Smooth muscle cell (in vitro differentiated cells): Measurements from ENCODE around the gene PLEKHG4B. TPM values are rescaled to one million over a fixed set of nuclear protein-coding genes. Genes with fewer than 3 reads are reported as not detected.

Experiments used
- DNase-seq: peaks from one replicate; lab custom pipeline; 2025; ENCODE audit not compliant: unreplicated experiment; lab: John Stamatoyannopoulos, UW
- H2AFZ ChIP-seq: fragments of 200-600 bp; sonication (generic); 2 replicates; pipeline ENCODE4 v1.6.0; 2016; ENCODE audit warnings: antibody characterized with exemption, low read depth, mild to moderate bottlenecking
- H3F3A ChIP-seq: fragments of 200-600 bp; sonication (generic); 2 replicates; pipeline ENCODE4 v1.6.0; 2017; ENCODE audit warnings: antibody characterized with exemption, low read depth
- H3K27ac ChIP-seq: fragments of 200-600 bp; sonication (generic); 2 replicates; pipeline ENCODE4 v1.5.1; 2016; ENCODE audit warnings: low read depth, mild to moderate bottlenecking
- H3K27me3 ChIP-seq: fragments of 200-600 bp; sonication (generic); 2 replicates; pipeline ENCODE4 v1.6.1; 2016; ENCODE audit warnings: low read depth, mild to moderate bottlenecking
- H3K36me3 ChIP-seq: fragments of 200-600 bp; sonication (generic); 2 replicates; pipeline ENCODE4 v1.5.1; 2016; ENCODE audit warnings: low read depth
- H3K4me1 ChIP-seq: fragments of 200-600 bp; sonication (generic); 2 replicates; pipeline ENCODE4 v1.5.1; 2016; ENCODE audit warnings: low read depth
- H3K4me2 ChIP-seq: fragments of 200-600 bp; sonication (generic); 2 replicates; pipeline ENCODE4 v1.6.0; 2016; ENCODE audit warnings: mild to moderate bottlenecking
- H3K4me3 ChIP-seq: fragments of 200-600 bp; sonication (generic); 2 replicates; pipeline ENCODE4 v1.5.1; 2016; ENCODE audit warnings: mild to moderate bottlenecking
- H3K79me2 ChIP-seq: fragments of 200-600 bp; sonication (generic); 2 replicates; pipeline ENCODE4 v1.6.0; 2016; ENCODE audit warnings: low read depth, mild to moderate bottlenecking
- H3K9ac ChIP-seq: fragments of 200-600 bp; sonication (generic); 2 replicates; pipeline ENCODE4 v1.6.0; 2016; ENCODE audit warnings: low read depth
- H3K9me3 ChIP-seq: fragments of 200-600 bp; sonication (generic); replicated peaks from 2 replicates; pipeline ENCODE4 v1.5.1; 2016; ENCODE audit warnings: low read depth
- H4K20me1 ChIP-seq: fragments of 200-600 bp; sonication (generic); 2 replicates; pipeline ENCODE4 v1.6.0; 2016; ENCODE audit warnings: low read depth
- CTCF ChIP-seq: fragments of 200-600 bp; sonication (generic); IDR thresholded peaks from 2 replicates; pipeline ENCODE4 v1.5.1; 2017; ENCODE audit warnings: borderline replicate concordance, mild to moderate bottlenecking, antibody characterized with exemption; ENCODE audit not compliant: insufficient read depth, poor library complexity, severe bottlenecking
- WGBS: methylation state at CpG from one replicate; pipeline ENCODE4 v1.1.7; 2016; ENCODE audit warnings: low lambda C conversion rate; 5-methylcytosine and 5-hydroxymethylcytosine counted together
- polyA plus RNA-seq: library from polyadenylated mRNA; unstranded; fragments of >200 nt; fragmentation: Nextera tagmentation; extraction: Ambion mirVana; gene quantifications from 2 replicates; pipeline ENCODE4 v1.2.1, GENCODE V29; 2016
- total RNA-seq: library from RNA; depleted of rRNA; stranded (reverse); fragments of >200 nt; gene quantifications from 2 replicates; pipeline ENCODE4 v1.2.3, GENCODE V29; 2014

PLEKHG4B gene
- total and polyA plus RNA-seq, 2 experiments from 2014 or later = 6.3 to 12.1 TPM

GRCh38 chr5:184471-184870 is 92.5 kb downstream of the PLEKHG4B start:
- Histone ChIP-seq H4K20me1 (no peaks in the 10 kb centered on the region), H2AFZ (no peak overlapping the region), H3F3A (no peaks in the 10 kb centered on the region), H3K79me2 (no peaks in the 10 kb centered on the region), H3K4me2 (no peak overlapping the region), H3K4me3 (no peak overlapping the region), H3K27me3 (no peaks in the 10 kb centered on the region), H3K9me3 (no peaks in the 10 kb centered on the region), H3K36me3 (no peaks in the 10 kb centered on the region), H3K4me1 (peaks cover 3% of the 10 kb centered on the region), H3K9ac (no peak overlapping the region), H3K27ac (no peak overlapping the region)
- 67% methylated on average over 7 of the region's 7 CpGs for WGBS
- no peak for TF ChIP-seq CTCF
- no peak for DNase-seq

GRCh38 chr5:185095-186070 is 93.4 kb downstream of the PLEKHG4B start:
- H3K27ac ChIP-seq = no peak overlapping the region
- no peak overlapping the region for H2AFZ ChIP-seq
- no peaks in the 10 kb centered on the region for H3K9me3 ChIP-seq
- DNase-seq = no peak
- no peaks in the 10 kb centered on the region for H3F3A ChIP-seq
- no peaks in the 10 kb centered on the region for H3K27me3 ChIP-seq
- no peaks in the 10 kb centered on the region for H3K36me3 ChIP-seq
- H3K9ac ChIP-seq = no peak overlapping the region
- H3K4me1 ChIP-seq = peaks cover 3% of the 10 kb centered on the region
- no peak overlapping the region for H3K4me3 ChIP-seq
- no peak for TF ChIP-seq CTCF
- WGBS = 64% methylated on average over 21 of the region's 21 CpGs
- H3K4me2 ChIP-seq = peak overlapping the region; percentile 8
- no peaks in the 10 kb centered on the region for H3K79me2 ChIP-seq
- no peaks in the 10 kb centered on the region for H4K20me1 ChIP-seq

GRCh38 chr5:186091-187041 is 94.4 kb downstream of the PLEKHG4B start:
- Histone ChIP-seq H2AFZ (no peak overlapping the region), H3K4me2 (no peak overlapping the region), H3K79me2 (no peaks in the 10 kb centered on the region), H3F3A (no peaks in the 10 kb centered on the region), H3K27me3 (no peaks in the 10 kb centered on the region), H4K20me1 (no peaks in the 10 kb centered on the region), H3K4me3 (no peak overlapping the region), H3K9ac (no peak overlapping the region), H3K9me3 (no peaks in the 10 kb centered on the region), H3K36me3 (no peaks in the 10 kb centered on the region), H3K4me1 (peaks cover 3% of the 10 kb centered on the region), H3K27ac (no peak overlapping the region)
- 94% methylated on average over 28 of the region's 28 CpGs for WGBS
- no peak for DNase-seq
- no peak for TF ChIP-seq CTCF
